Gastrocnemius medialis (tissue), 4 donors: ENCODE measurements around the gene ACSBG1. TPM values are rescaled to one million over a fixed set of nuclear protein-coding genes. Genes with fewer than 3 reads are reported as not detected.
"Not testable (repeated sequence)": the region's sequence is repeated elsewhere in the genome, so short reads cannot be mapped to it uniquely, and the experiment has no call there.

ENCODE experiments used
- ATAC-seq, 2 donors: fragments of 150-250 bp; one replicate each; pipeline ENCODE4 v1.9.1; 2016
- DNase-seq, 2 donors: peaks; one replicate each; pipeline ENCODE4 v3.0.0-alpha.2; 2019
- H3K27ac ChIP-seq, 4 donors: fragments of 200-600 bp; sonication (generic); 1 replicate in 1 of 4; 2 replicates in 3 of 4; pipeline ENCODE4 v1.5.1; 2016 to 2018; ENCODE audit warnings: mild to moderate bottlenecking in 2 of 4, moderate library complexity in 1 of 4
- H3K27me3 ChIP-seq, 3 donors: fragments of 200-600 bp; sonication (generic) in 2 of 3; 1 replicate in 1 of 3; 2 replicates in 2 of 3; pipeline versions ENCODE4 v1.5.1 to v1.6.0; 2016 to 2019; ENCODE audit warnings: mild to moderate bottlenecking in 1 of 3, moderate library complexity in 1 of 3
- H3K36me3 ChIP-seq, 2 donors: fragments of 200-600 bp; sonication (generic) in 1 of 2; one replicate each; pipeline ENCODE4 v1.5.1; 2017 to 2018
- H3K4me1 ChIP-seq, 2 donors: fragments of 200-600 bp; sonication (generic) in 1 of 2; one replicate each; pipeline ENCODE4 v1.5.1; 2016 to 2017; ENCODE audit warnings: mild to moderate bottlenecking in 2 of 2
- H3K4me3 ChIP-seq, 4 donors: fragments of 200-600 bp; sonication (generic) in 3 of 4; 1 replicate in 1 of 4; 2 replicates in 3 of 4; pipeline ENCODE4 v1.5.1; 2016 to 2019; ENCODE audit warnings: mild to moderate bottlenecking in 2 of 4
- H3K9me3 ChIP-seq, 3 donors: fragments of 200-600 bp; sonication (generic) in 2 of 3; 1 replicate in 1 of 3; 2 replicates in 2 of 3; pipeline ENCODE4 v1.5.1; 2016 to 2019
- POLR2A ChIP-seq, 2 donors: fragments of 450-650 bp; IDR thresholded peaks; one replicate each; pipeline ENCODE4 v1.6.1; 2017; ENCODE audit warnings: antibody characterized with exemption in 2 of 2, mild to moderate bottlenecking in 2 of 2, moderate library complexity in 2 of 2
- in situ Hi-C, 4 donors: fragments of 200-750 bp; cut with MboI; loops; one replicate each; pipeline versions ENCODE4 v1.15.0 to v1.8.0; 2017; ENCODE audit warnings: low sequenced_read_pairs in 4 of 4
- intact Hi-C: fragments of 100-400 bp; cut with DNase I; formaldehyde crosslinking; loops from one replicate; pipeline ENCODE4 v1.15.1; 2023; ENCODE audit warnings: low total_unique reads
- total RNA-seq, 4 donors: library from RNA; depleted of rRNA; stranded (reverse); fragments of >200 nt; gene quantifications; one replicate each; pipeline versions ENCODE4 v1.1.0 to v1.2.3, GENCODE V29; 2016
- TF ChIP-seq, protein P1 (sequence below), 5 experiments: fragments of 450-650 bp in 3 of 5; fragments of 200-600 bp in 2 of 5; sonication (generic) in 2 of 5; IDR thresholded peaks in 4 of 5; conservative IDR thresholded peaks in 1 of 5; 1 replicate in 4 of 5; 2 replicates in 1 of 5; pipeline ENCODE4 v1.5.1; 2016 to 2019; ENCODE audit warnings: antibody characterized with exemption in 5 of 5, mild to moderate bottlenecking in 3 of 5, moderate library complexity in 3 of 5

The ACSBG1 gene
- total RNA-seq, 4 donors from 2014 or later, result 1.9 TPM; not detected in 3

DNA sequence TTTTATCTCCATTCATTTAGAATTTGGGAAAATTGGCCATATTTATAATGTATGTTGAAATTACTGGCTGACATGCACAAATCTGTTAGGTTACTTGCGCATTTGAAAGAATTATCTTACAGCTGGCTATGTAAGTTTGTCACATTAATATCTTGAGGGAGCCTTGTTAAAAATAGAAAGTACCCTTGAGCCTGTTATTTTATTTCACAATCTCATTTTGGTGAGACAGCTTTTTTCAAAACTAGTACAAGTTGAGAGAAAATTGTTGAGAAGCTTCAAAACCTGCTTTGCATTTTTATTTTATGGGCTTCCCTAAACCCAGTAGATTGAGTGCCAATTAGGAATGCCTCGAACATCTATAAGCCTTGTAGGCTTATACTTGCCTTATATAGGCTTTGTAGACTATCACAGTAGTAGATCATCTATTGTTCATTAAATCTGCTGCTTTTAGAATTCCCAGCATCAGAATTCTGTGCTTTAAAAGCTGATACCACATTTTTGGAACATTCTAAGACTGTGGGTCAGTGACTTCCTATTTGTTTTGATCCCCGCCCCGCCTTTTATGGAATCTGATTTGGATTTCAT is 78.9 kb downstream of the ACSBG1 start:
- TF ChIP-seq, protein P1, sequence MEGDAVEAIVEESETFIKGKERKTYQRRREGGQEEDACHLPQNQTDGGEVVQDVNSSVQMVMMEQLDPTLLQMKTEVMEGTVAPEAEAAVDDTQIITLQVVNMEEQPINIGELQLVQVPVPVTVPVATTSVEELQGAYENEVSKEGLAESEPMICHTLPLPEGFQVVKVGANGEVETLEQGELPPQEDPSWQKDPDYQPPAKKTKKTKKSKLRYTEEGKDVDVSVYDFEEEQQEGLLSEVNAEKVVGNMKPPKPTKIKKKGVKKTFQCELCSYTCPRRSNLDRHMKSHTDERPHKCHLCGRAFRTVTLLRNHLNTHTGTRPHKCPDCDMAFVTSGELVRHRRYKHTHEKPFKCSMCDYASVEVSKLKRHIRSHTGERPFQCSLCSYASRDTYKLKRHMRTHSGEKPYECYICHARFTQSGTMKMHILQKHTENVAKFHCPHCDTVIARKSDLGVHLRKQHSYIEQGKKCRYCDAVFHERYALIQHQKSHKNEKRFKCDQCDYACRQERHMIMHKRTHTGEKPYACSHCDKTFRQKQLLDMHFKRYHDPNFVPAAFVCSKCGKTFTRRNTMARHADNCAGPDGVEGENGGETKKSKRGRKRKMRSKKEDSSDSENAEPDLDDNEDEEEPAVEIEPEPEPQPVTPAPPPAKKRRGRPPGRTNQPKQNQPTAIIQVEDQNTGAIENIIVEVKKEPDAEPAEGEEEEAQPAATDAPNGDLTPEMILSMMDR (IDR thresholded peaks at IDR 0.05 in 4 of 5, conservative IDR thresholded peaks at IDR 0.05 in 1 of 5), result no peak
- DNase-seq (no peak), ATAC-seq (peak; percentile 68 to 86)
- Histone ChIP-seq H3K36me3 (peaks cover 0 to 27% of the 10 kb centered on the region in 2 donors), H3K27me3 (no peaks in the 10 kb centered on the region), H3K9me3 (no peaks in the 10 kb centered on the region), H3K27ac (peak overlapping the region; percentile 73 to 80 (median 77)), H3K4me3 (peak overlapping the region in 3 of 4 donors; percentile 5 to 7 (median 7)), H3K4me1 (peaks cover 38 to 51% of the 10 kb centered on the region in 2 donors)
- intact Hi-C loops (no loop called here), in situ Hi-C loops (no loop called here)

DNA sequence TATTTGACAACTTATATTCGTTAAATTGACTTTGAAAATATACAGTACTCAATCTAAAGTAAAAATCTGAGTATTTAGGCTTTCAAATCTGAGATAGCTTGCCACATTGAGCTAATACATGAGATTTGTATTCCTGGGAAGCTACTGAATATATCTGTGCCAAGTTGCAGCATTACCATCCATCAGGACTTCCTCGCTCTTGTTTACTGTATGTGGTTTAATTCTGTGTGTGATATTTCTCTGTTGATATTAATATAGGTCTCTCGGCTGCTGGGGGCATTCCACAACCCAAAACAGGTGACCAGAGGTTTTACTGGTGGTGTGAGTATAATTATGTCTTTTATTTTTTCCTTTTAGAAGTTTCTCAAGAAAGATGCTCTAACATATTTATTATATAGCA is 79.4 kb downstream of the ACSBG1 start:
- no peaks in the 10 kb centered on the region for H3K27me3 ChIP-seq
- intact Hi-C loops, result no loop called here
- peak; percentile 59 to 65 for ATAC-seq
- H3K36me3 ChIP-seq, result peaks cover 0 to 23% of the 10 kb centered on the region in 2 donors
- no peak for TF ChIP-seq POLR2A (IDR thresholded peaks at IDR 0.05)
- TF ChIP-seq, protein P1 (IDR thresholded peaks at IDR 0.05 in 4 of 5, conservative IDR thresholded peaks at IDR 0.05 in 1 of 5), result no peak
- peak overlapping the region; percentile 73 to 80 (median 77) for H3K27ac ChIP-seq
- no peak for DNase-seq
- H3K4me3 ChIP-seq, result peak overlapping the region in 3 of 4 donors; percentile 5 to 7 (median 7)
- in situ Hi-C loops, result no loop called here
- H3K9me3 ChIP-seq, result no peaks in the 10 kb centered on the region
- H3K4me1 ChIP-seq, result peaks cover 43 to 56% of the 10 kb centered on the region in 2 donors

DNA sequence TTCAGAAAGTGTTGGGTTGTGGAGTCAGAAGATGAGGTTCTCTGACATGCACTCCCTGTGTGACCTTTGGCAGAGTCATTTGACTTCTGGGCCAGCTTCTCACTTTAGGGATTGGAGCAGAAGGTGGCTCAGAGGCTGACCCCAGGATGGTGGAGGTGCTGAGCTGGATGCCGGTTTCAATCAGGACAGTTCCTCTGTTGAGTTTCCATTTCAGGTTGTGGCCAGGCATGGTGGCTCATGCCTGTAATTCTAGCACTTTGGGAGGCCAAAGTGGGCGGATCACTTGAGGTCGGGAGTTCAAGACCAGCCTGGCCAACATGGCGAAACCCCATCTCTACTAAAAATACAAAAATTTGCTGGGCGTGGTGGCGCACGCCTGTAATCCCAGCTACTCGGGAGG is 83.3 kb downstream of the ACSBG1 start:
- ATAC-seq, intact Hi-C loops, DNase-seq, H3K27me3 ChIP-seq, in situ Hi-C loops, H3K9me3 ChIP-seq, H3K36me3 ChIP-seq, H3K4me3 ChIP-seq: not testable (repeated sequence)
- Histone ChIP-seq H3K4me1 (peaks cover 64 to 72% of the 10 kb centered on the region in 2 donors), H3K27ac (peak overlapping the region in 2 of 4 donors; percentile 86 to 96)

DNA sequence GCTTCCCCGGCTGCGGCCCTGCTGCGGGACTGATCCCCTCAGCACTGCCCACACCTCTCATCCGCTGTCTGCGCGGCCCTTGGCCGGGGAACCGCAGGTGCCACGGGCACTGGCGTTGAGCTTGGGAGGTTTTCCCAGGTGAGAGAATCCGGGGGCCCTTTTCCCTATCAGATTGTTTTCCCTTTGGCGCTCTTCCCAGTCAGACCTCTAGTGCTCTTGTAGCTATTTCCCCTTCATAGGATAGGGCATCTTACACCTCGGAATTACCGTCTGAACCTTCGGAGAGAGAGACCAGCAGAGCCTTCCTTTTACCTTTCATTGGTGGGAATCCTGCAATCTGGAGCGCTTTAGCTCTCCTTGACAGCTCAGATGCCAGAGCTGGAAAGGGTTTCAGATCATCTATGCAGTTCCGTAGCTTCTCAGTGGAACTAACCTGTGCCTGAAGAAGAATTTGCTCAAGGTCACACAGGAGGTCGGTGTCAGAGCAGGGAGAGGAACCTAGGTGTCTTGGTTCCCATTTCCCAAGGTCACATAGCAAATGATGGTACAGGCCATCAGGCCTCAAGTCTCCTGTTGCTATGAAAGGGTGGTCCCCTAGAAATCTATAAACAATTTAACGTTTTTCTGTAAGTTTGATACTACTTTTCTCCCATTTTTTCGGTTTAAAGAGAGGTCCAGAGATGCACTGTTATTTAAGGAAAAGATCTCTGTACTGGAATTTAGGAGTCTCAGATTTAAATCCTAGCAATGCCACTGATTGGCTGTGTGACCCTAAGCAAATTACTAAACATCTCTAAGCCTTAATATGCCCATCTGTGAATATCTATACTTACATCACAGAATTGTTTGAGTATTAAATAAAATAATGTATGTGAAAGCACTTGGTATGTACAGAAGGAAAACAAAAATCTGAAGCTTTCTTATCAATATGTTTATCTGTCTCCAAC is 84.3 kb downstream of the ACSBG1 start:
- peaks cover 54 to 62% of the 10 kb centered on the region in 2 donors for H3K4me1 ChIP-seq
- in situ Hi-C loops (loop anchor here in 2 of 4 donors (25.0 kb wide), 1 partner anchor 287 kb away; the partner anchor contains the start of gene IREB2 (in 2 of the 2)), intact Hi-C loops (loop anchor here (1.0 to 10.0 kb wide), 2 partner anchors 19 to 285 kb away; partner anchors contain the start of genes CIB2 and IREB2)
- H3K9me3 ChIP-seq, result no peaks in the 10 kb centered on the region
- TF ChIP-seq POLR2A (IDR thresholded peaks at IDR 0.05), result no peak
- TF ChIP-seq, protein P1 (IDR thresholded peaks at IDR 0.05 in 4 of 5, conservative IDR thresholded peaks at IDR 0.05 in 1 of 5), result no peak
- DNase-seq (no peak), ATAC-seq (peak; percentile 1 to 2)
- H3K36me3 ChIP-seq, result no peaks in the 10 kb centered on the region
- H3K4me3 ChIP-seq, result peak overlapping the region; percentile 65 to 85 (median 73)
- peak overlapping the region; percentile 86 to 96 (median 92) for H3K27ac ChIP-seq
- H3K27me3 ChIP-seq, result no peaks in the 10 kb centered on the region
